HUES6 (cell line): ENCODE results near the gene HLA-G.

Experiments
- H3K27ac ChIP-seq: 2 replicates; pipeline ENCODE4 v1.7.0; 2013; ENCODE audit warnings: low read depth, mild to moderate bottlenecking, low read length, inconsistent platforms
- H3K27me3 ChIP-seq: 2 replicates; pipeline ENCODE4 v1.6.1; 2013; ENCODE audit warnings: low read length; ENCODE audit not compliant: control insufficient read depth, insufficient read depth
- H3K36me3 ChIP-seq: 2 replicates; pipeline ENCODE4 v1.6.1; 2013; ENCODE audit warnings: low read length; ENCODE audit not compliant: control insufficient read depth, insufficient read depth
- H3K4me1 ChIP-seq: 2 replicates; pipeline ENCODE4 v1.6.1; 2013; ENCODE audit warnings: low read length; ENCODE audit not compliant: control insufficient read depth, insufficient read depth
- H3K4me3 ChIP-seq: 2 replicates; pipeline ENCODE4 v1.5.1; 2013; ENCODE audit warnings: low read depth, low read length
- H3K9ac ChIP-seq: one replicate; pipeline ENCODE4 v1.6.1; 2013; ENCODE audit warnings: mild to moderate bottlenecking, low read length
- H3K9me3 ChIP-seq: 2 replicates; pipeline ENCODE4 v1.6.1; 2013; ENCODE audit warnings: low read depth, low read length; ENCODE audit not compliant: control insufficient read depth, insufficient read depth

HLA-G gene

GRCh38 chr6:29797135-29797534 is 30.5 kb upstream of the HLA-G start:
- no peaks in the 10 kb centered on the region for H3K36me3 ChIP-seq
- no peak overlapping the region for H3K27ac ChIP-seq
- no peak overlapping the region for H3K4me3 ChIP-seq
- peaks cover 44% of the 10 kb centered on the region for H3K27me3 ChIP-seq
- H3K9ac ChIP-seq = no peak overlapping the region
- H3K4me1 ChIP-seq = no peaks in the 10 kb centered on the region
- no peaks in the 10 kb centered on the region for H3K9me3 ChIP-seq

GRCh38 chr6:29797966-29798365 is 29.7 kb upstream of the HLA-G start:
- Histone ChIP-seq H3K27ac (no peak overlapping the region), H3K4me3 (no peak overlapping the region), H3K9me3 (no peaks in the 10 kb centered on the region), H3K27me3 (peaks cover 36% of the 10 kb centered on the region), H3K9ac (no peak overlapping the region), H3K36me3 (no peaks in the 10 kb centered on the region), H3K4me1 (no peaks in the 10 kb centered on the region)

GRCh38 chr6:29800254-29800653 is 27.4 kb upstream of the HLA-G start:
- H3K9me3 ChIP-seq = 0 out of 2 replicates have a peak, but pooled peaks cover 7% of the 10 kb centered on the region
- no peak overlapping the region for H3K4me3 ChIP-seq
- H3K27me3 ChIP-seq = peaks cover 13% of the 10 kb centered on the region
- H3K9ac ChIP-seq = no peak overlapping the region
- no peaks in the 10 kb centered on the region for H3K4me1 ChIP-seq
- H3K27ac ChIP-seq = no peak overlapping the region
- no peaks in the 10 kb centered on the region for H3K36me3 ChIP-seq

GRCh38 chr6:29806387-29806786 is 21.2 kb upstream of the HLA-G start:
- Histone ChIP-seq H3K9me3 (0 out of 2 replicates have a peak, but pooled peaks cover 7% of the 10 kb centered on the region), H3K4me1 (no peaks in the 10 kb centered on the region), H3K36me3 (no peaks in the 10 kb centered on the region), H3K9ac (no peak overlapping the region), H3K27ac (no peak overlapping the region), H3K27me3 (peaks cover 21% of the 10 kb centered on the region), H3K4me3 (no peak overlapping the region)

- Histone ChIP-seq H3K4me3 (no peak overlapping the region), H3K9me3 (0 out of 2 replicates have a peak, but pooled peaks cover 2% of the 10 kb centered on the region), H3K4me1 (no peaks in the 10 kb centered on the region), H3K9ac (no peak overlapping the region), H3K36me3 (no peaks in the 10 kb centered on the region), H3K27me3 (peaks cover 26% of the 10 kb centered on the region), H3K27ac (no peak overlapping the region)
Observed at GRCh38 chr6:29809249-29809648, 18.4 kb upstream of the HLA-G start.

- no peak overlapping the region for H3K27ac ChIP-seq
- H3K27me3 ChIP-seq = peaks cover 26% of the 10 kb centered on the region
- no peak overlapping the region for H3K9ac ChIP-seq
- H3K4me1 ChIP-seq = no peaks in the 10 kb centered on the region
- no peak overlapping the region for H3K4me3 ChIP-seq
- H3K36me3 ChIP-seq = no peaks in the 10 kb centered on the region
- H3K9me3 ChIP-seq = no peaks in the 10 kb centered on the region
Observed at GRCh38 chr6:29810371-29810770, 17.3 kb upstream of the HLA-G start.

- H3K4me1 ChIP-seq = no peaks in the 10 kb centered on the region
- H3K27me3 ChIP-seq = peaks cover 26% of the 10 kb centered on the region
- H3K4me3 ChIP-seq = no peak overlapping the region
- no peaks in the 10 kb centered on the region for H3K9me3 ChIP-seq
- no peak overlapping the region for H3K9ac ChIP-seq
- no peak overlapping the region for H3K27ac ChIP-seq
- no peaks in the 10 kb centered on the region for H3K36me3 ChIP-seq
Observed at GRCh38 chr6:29811377-29811776, 16.2 kb upstream of the HLA-G start.

- Histone ChIP-seq H3K36me3 (no peaks in the 10 kb centered on the region), H3K4me1 (no peaks in the 10 kb centered on the region), H3K27ac (no peak overlapping the region), H3K27me3 (peaks cover 19% of the 10 kb centered on the region), H3K9ac (no peak overlapping the region), H3K9me3 (no peaks in the 10 kb centered on the region), H3K4me3 (no peak overlapping the region)
Observed at GRCh38 chr6:29813066-29813465, 14.6 kb upstream of the HLA-G start.

GRCh38 chr6:29813809-29814208 is 13.8 kb upstream of the HLA-G start:
- no peaks in the 10 kb centered on the region for H3K9me3 ChIP-seq
- H3K27ac ChIP-seq = no peak overlapping the region
- H3K4me3 ChIP-seq = no peak overlapping the region
- H3K36me3 ChIP-seq = no peaks in the 10 kb centered on the region
- peaks cover 18% of the 10 kb centered on the region for H3K27me3 ChIP-seq
- no peaks in the 10 kb centered on the region for H3K4me1 ChIP-seq
- H3K9ac ChIP-seq = no peak overlapping the region

- Histone ChIP-seq H3K9ac (no peak overlapping the region), H3K9me3 (no peaks in the 10 kb centered on the region), H3K4me3 (no peak overlapping the region), H3K27ac (no peak overlapping the region), H3K36me3 (no peaks in the 10 kb centered on the region), H3K4me1 (no peaks in the 10 kb centered on the region), H3K27me3 (peaks cover 15% of the 10 kb centered on the region)
Observed at GRCh38 chr6:29814379-29815117, 13.1 kb upstream of the HLA-G start.

- no peak overlapping the region for H3K27ac ChIP-seq
- H3K4me3 ChIP-seq = no peak overlapping the region
- H3K27me3 ChIP-seq = peaks cover 15% of the 10 kb centered on the region
- H3K4me1 ChIP-seq = no peaks in the 10 kb centered on the region
- no peaks in the 10 kb centered on the region for H3K9me3 ChIP-seq
- no peak overlapping the region for H3K9ac ChIP-seq
- no peaks in the 10 kb centered on the region for H3K36me3 ChIP-seq
Observed at GRCh38 chr6:29815118-29815750, 12.4 kb upstream of the HLA-G start.
